Articular chondrocyte of knee joint (primary cell): ENCODE data around the gene PSMC5. TPM values are rescaled to one million over a fixed set of nuclear protein-coding genes. Genes with fewer than 3 reads are reported as not detected.

Experiments used
- total RNA-seq: library from RNA; depleted of rRNA; stranded (reverse); fragments of >200 nt; gene quantifications from 2 replicates; pipeline ENCODE4 v1.2.3, GENCODE V29; 2012

Gene PSMC5
- total RNA-seq = 69.6 and 74.1 TPM in 2 replicates

GRCh38 chr17:63827002-63827800, at the start of gene PSMC5, which contains the start of gene FTSJ3:
Gene PSMC5, plus strand, starts transcription at chr17:63827431. Its CDS starts 60 bp downstream, at chr17:63827491.
Gene FTSJ3, minus strand, starts transcription at chr17:63827663. Its CDS starts 761 bp downstream, at chr17:63826902.

DNA sequence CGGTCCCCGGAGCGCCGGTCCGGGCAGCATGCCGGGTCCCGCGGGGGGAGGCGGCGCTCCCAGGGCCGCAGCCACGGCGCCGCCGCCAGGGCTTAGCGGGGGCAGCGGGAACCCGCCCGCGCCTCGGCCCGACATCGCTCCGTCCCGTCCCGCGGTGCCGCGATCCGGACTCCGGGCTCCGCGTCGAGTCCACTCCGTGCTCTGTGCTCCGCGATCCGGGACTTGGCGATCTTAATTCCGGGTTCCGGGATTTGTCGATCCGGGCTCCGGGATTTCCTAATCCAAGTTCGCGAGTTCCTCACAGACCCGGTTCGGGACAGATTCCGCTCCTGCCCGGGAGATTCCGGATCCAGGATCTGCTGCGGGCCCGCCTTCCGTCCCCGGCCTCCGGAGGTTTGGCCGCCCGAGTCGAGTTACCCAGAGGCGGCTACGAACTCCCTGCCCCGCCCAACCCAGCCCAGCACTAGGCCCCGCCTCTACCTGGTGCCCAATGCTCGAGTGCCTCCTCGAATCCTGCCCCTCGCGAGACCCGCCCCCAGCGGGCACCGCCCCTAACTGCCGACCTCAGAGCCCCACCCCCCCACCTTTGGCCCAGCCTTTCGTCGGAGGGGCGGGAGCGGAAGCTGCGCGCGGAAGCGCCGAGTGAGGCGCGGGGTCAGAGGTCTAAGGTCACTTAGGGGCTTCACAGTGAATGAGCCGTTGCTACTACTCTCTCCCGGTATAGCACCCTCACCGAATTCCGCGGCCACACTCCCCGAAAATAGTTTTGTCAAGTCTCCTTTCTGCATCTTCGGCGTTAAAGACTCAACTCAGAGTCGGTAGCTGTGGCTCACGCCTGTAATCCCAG, 15.5 kb downstream of the PSMC5 start, which contains the start of gene SMARCD2:
Gene SMARCD2, minus strand, starts transcription at position 146 of the 847 bp plus-strand sequence. Its CDS starts 11 bp downstream, at position 135.

DNA sequence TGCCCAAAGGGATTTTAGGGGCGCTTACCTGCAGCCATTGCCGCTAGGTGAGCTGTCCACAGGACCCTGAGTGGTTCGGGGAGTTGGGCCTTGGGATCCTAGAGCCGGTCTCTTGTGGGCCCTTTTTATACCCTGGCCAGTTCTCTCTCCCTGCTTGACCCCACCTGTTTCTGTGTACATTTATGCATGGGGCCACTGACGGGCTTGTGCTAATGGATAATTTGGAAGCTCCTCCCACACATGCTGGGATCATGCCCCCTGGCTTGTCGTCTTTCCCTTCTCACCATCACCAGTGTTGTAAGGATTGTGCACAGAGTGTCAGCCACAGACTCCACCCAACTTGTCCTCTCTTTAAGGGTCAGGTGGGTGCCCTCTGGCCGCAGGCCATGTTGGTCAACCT, 46.3 kb downstream of the PSMC5 start, which contains the start of gene CSH2:
Gene CSH2, minus strand, starts transcription at position 101 of the 400 bp plus-strand sequence. Its CDS starts 63 bp downstream, at position 38.

Other genes with a start within 250 kb of the PSMC5 start
- 16.9 and 19.1 TPM in 2 replicates for gene TACO1, start 226.5 kb upstream of the PSMC5 start, total RNA-seq
- 32.3 and 33.9 TPM in 2 replicates for gene MAP3K3, start 205.0 kb upstream of the PSMC5 start, total RNA-seq
- gene LIMD2, start 127.3 kb upstream of the PSMC5 start, total RNA-seq = 2.2 and 2.7 TPM in 2 replicates
- 31.2 and 37.6 TPM in 2 replicates for gene STRADA, start 85.6 kb upstream of the PSMC5 start, total RNA-seq
- 68.4 and 72.0 TPM in 2 replicates for gene CCDC47, start 53.8 kb upstream of the PSMC5 start, total RNA-seq
- 79.3 and 89.4 TPM in 2 replicates for gene DDX42, start 53.3 kb upstream of the PSMC5 start, total RNA-seq
- gene FTSJ3, start 232 bp downstream of the PSMC5 start, total RNA-seq = 41.1 and 46.3 TPM in 2 replicates
- gene SMARCD2, start 15.3 kb downstream of the PSMC5 start, total RNA-seq = 65.2 and 77.0 TPM in 2 replicates
- not detected in 2 replicates for gene CSH2, start 46.2 kb downstream of the PSMC5 start, total RNA-seq
- gene GH2, start 54.5 kb downstream of the PSMC5 start, total RNA-seq = not detected in 2 replicates
- gene CSH1, start 69.1 kb downstream of the PSMC5 start, total RNA-seq = not detected in 2 replicates
- gene CSHL1, start 83.8 kb downstream of the PSMC5 start, total RNA-seq = not detected in 2 replicates
- not detected in 2 replicates for gene GH1, start 91.4 kb downstream of the PSMC5 start, total RNA-seq
- 7.5 and 14.1 TPM in 2 replicates for gene CD79B, start 104.9 kb downstream of the PSMC5 start, total RNA-seq
- gene SCN4A, start 145.5 kb downstream of the PSMC5 start, total RNA-seq = 0.13 TPM in 1 of 2 replicates, not detected in the other
- gene PRR29, start 170.9 kb downstream of the PSMC5 start, total RNA-seq = 0.32 and 0.39 TPM in 2 replicates
- 5.1 and 8.3 TPM in 2 replicates for gene ICAM2, start 193.2 kb downstream of the PSMC5 start, total RNA-seq